Astrocyte of the spinal cord (primary cell): Measurements from ENCODE around the gene RGS11.

Experiments used
- DNase-seq: peaks from one replicate; pipeline ENCODE4 v3.0.0; 2011; ENCODE audit warnings: low read depth, low spot score
- H3K4me3 ChIP-seq: 2 replicates; pipeline ENCODE4 v1.5.1; 2011; ENCODE audit warnings: low read depth, mild to moderate bottlenecking, low read length, moderate library complexity
- in situ Hi-C: cut with HindIII; loops from 2 replicates; pipeline ENCODE4 v1.10.0; 2017; ENCODE audit warnings: low sequenced_read_pairs
- TF ChIP-seq, protein P1 (sequence below): IDR thresholded peaks from 2 replicates; pipeline ENCODE4 v1.5.1; 2012; ENCODE audit warnings: low read depth, mild to moderate bottlenecking, low read length, inconsistent platforms

The RGS11 gene

DNA sequence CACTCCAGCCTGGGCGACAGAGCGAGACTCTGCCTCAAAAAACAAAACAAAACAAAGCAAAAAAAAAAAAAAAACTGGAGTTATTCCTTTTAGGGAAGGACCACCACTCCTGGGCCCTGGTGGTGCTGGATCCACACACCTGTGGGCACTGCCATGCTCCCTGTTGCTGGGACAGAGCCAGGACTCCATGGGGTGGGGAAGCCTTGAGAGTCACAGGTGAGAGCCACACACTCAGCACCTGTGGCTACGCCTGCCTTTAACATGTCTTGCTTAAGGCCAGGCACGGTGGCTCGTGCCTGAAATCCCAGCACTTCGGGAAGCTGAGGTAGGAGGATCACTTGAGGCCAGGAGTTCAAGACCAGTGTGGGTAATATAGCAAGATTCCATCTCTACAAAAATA lies 25.5 kb upstream of the RGS11 start:
- no peak overlapping the region for H3K4me3 ChIP-seq
- DNase-seq = no peak
- TF ChIP-seq, protein P1, sequence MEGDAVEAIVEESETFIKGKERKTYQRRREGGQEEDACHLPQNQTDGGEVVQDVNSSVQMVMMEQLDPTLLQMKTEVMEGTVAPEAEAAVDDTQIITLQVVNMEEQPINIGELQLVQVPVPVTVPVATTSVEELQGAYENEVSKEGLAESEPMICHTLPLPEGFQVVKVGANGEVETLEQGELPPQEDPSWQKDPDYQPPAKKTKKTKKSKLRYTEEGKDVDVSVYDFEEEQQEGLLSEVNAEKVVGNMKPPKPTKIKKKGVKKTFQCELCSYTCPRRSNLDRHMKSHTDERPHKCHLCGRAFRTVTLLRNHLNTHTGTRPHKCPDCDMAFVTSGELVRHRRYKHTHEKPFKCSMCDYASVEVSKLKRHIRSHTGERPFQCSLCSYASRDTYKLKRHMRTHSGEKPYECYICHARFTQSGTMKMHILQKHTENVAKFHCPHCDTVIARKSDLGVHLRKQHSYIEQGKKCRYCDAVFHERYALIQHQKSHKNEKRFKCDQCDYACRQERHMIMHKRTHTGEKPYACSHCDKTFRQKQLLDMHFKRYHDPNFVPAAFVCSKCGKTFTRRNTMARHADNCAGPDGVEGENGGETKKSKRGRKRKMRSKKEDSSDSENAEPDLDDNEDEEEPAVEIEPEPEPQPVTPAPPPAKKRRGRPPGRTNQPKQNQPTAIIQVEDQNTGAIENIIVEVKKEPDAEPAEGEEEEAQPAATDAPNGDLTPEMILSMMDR = no peak
- in situ Hi-C loops = no loop called here

DNA sequence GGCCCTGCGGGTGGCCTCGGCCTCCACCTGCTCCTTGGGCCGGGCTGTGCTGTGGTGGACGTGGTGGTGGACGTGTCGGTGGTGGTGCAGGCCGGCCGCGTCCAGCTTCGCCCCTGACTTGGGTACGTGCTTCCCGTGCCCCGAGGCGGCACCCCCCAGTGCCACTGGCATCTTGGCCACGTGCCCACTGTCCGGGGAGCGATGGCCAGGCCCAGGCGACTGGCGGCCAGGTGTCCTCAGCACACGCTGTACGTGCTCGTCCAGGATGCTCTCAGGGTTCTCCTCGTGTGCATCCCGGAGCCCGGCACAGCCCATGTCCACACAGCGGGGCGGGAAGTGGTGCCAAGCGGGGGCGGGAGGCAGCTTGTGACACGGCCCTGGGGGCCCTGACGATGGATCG lies 22.1 kb upstream of the RGS11 start:
- TF ChIP-seq, protein P1 = no peak
- in situ Hi-C loops = no loop called here
- H3K4me3 ChIP-seq = no peak overlapping the region

DNA sequence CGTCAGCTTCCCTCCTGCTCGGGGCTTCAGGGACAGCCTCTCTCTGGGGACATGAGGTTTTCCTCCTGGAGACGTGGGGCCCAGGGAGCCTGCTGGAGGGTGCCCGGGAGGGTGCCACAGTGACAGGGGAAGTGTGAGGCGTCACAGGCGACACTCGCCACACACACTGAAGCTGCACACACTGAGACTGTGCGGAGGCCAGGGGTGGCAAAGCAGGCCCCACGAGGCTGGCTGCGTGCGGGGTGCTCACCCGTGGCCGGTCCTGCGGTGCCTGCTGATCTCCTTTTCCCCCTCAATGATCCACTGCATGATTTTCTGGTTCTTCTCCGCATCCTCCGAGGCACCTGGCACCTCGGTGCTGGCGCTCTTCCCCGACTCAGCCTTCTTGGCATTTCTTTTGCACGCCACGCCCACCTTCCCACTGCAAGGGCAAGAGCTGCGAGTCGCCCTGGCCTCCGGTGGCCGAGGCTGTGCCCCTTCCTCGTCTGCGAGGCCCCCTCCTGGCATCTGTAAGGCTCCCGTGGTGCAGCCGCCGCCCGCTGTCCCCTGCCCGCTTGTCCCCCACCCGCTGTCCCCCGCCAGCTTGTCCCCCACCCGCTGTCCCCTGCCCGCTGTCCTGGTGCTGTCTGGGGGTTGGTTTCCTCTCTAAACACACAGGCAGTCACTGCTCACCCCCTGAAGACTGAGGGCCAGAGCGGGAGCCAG lies 21.2 kb upstream of the RGS11 start:
- TF ChIP-seq, protein P1 = no peak
- H3K4me3 ChIP-seq = no peak overlapping the region
- in situ Hi-C loops = no loop called here
- DNase-seq = no peak

More for the DNA sequence above, 22.1 kb upstream of the RGS11 start:
- DNase-seq = no peak

DNA sequence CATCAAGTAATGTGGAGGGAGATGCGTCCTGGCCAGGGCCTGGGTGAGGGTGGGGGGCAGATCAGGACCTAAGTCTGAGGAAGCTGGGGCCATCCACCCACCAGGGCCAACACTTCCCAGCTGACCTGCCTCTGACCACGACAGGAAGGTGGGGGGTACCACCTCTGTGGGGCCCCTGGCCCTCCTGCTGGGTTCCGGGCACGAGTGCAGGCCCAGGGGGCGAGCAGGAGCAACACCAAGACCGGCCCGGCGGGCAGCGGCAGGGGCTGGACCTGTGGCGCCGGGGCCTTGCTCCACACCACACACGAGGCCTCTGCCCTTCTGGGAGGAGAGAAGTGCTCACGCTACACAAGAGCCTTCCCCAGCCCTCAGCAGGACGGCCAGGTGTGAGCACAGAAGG lies 20.5 kb upstream of the RGS11 start:
- TF ChIP-seq, protein P1 = no peak
- no peak for DNase-seq
- no peak overlapping the region for H3K4me3 ChIP-seq
- in situ Hi-C loops = no loop called here

DNA sequence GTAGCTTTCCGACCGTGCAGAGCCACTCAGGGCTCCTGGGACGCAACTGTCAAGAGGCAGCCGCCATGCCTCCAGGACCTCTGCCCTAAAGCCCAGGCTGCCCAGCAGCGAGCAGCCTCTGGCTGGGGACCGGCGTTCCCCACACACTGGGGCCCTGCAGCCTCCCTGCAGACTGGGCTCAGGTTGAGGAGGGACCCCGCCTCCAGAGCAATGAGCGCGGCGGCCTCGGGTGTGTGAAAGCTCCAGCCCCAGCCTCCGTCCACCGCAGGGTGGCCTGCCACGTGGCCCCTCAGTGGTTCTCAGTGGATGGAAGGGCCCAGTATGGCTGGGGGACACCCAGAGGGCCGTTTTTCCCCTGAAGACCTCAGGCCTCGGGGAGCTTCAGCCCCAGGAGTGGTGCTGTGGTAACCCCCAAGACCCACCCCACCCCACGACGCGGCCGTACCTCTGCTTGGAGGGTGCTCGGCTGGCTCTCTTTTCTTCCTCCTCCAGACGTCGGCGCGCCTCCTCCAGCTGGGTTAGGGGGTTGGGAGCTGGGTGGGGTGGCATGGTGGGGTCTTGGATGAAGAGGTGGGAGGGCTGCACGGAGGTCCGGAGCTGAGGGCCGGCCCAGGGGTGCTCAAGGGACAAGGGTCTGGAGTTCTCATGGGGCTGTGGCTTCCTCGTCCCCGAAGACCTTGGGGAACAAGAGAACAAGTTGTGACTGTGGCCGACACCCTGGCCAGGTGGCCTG lies 17.5 kb upstream of the RGS11 start:
- in situ Hi-C loops = no loop called here
- TF ChIP-seq, protein P1 = no peak
- no peak for DNase-seq
- no peak overlapping the region for H3K4me3 ChIP-seq

DNA sequence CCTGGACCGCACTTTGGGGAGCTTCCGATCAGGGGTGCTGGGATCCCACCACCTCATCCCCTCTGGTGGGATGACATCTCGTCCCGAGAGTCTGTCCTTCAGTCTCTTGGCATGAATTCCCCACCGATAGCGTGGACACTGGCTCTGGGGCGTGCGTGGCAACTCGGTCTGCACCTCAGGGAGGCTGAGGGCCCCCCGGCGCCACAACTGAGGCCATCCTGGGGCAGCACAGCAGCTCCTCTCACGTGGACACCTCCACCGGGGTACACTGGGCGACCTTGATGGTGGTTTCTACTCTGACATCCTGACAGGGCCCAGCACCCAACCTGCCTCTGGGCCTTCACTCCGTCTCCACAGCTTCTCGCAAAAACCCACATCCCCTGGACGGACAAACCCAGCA lies 15.8 kb upstream of the RGS11 start:
- TF ChIP-seq, protein P1 = no peak
- H3K4me3 ChIP-seq = no peak overlapping the region
- in situ Hi-C loops = no loop called here
- no peak for DNase-seq
